Right ventricle myocardium superior (tissue), 1 donor: ENCODE results near the gene ZNF684. TPM values are rescaled to one million over a fixed set of nuclear protein-coding genes. Genes with fewer than 3 reads are reported as not detected.
"Not testable (repeated sequence)": the region's sequence is repeated elsewhere in the genome, so short reads cannot be mapped to it uniquely, and the experiment has no call there.

ENCODE experiments used
- ATAC-seq: fragments of 200-7000 bp; cut with Tn5 transposase; one replicate; pipeline ENCODE4 v1.9.1; 2020; ENCODE audit warnings: mild to moderate bottlenecking; ENCODE audit not compliant: poor library complexity
- DNase-seq: peaks from one replicate; pipeline ENCODE4 v3.0.0-alpha.2; 2020
- intact Hi-C: fragments of 100-400 bp; cut with DNase I; formaldehyde crosslinking; loops from one replicate; pipeline ENCODE4 v1.11.2; 2022
- total RNA-seq: library from RNA; stranded (reverse); fragmentation: NEBNext Ultra II Directional; extraction: Animal tissue kit (Norgen Biotek cat#: 25700); gene quantifications from one replicate; pipeline ENCODE4 v1.2.1, GENCODE V29; 2021
- donor health status: DM: no; HTN: yes; CAD: no; lungs with severe emphysema.

Gene ZNF684
- total RNA-seq, 1 donor from 2014 or later: 8.3 TPM

- DNase-seq (no peak), ATAC-seq (no peak)
- intact Hi-C loops: no loop called here
These were observed 31.8 kb downstream of the ZNF684 start for GRCh38 chr1:40563266-40563665.

- DNase-seq: no peak
- no peak for ATAC-seq
- intact Hi-C loops: no loop called here
These were observed 33.1 kb downstream of the ZNF684 start for GRCh38 chr1:40564506-40564905.

GRCh38 chr1:40564913-40565312 is 33.5 kb downstream of the ZNF684 start:
- ATAC-seq: no peak
- no peak for DNase-seq
- intact Hi-C loops: no loop called here

GRCh38 chr1:40567825-40568224 is 36.4 kb downstream of the ZNF684 start:
- ATAC-seq (no peak), DNase-seq (no peak)
- intact Hi-C loops: no loop called here

GRCh38 chr1:40574805-40575204 is 43.4 kb downstream of the ZNF684 start:
- ATAC-seq, intact Hi-C loops, DNase-seq: not testable (repeated sequence)

DNA sequence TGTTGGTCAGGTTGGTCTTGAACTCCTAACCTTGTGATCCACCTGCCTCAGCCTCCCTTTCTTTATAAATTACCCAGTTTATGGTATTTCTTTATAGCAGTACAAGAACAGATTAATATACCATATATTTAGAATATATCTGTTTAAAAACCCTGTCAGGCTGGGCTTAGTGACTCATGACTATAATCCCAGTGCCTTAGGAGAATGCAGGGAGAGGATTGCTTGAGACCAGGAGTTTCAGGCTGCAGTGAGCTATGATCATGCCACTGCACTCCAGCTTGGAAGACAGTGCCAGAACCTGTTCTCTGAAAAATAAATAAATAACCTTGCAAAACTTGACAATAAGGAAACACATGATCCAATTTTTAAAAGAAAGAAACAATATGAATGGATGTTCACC is 43.9 kb downstream of the ZNF684 start:
- ATAC-seq (no peak), DNase-seq (no peak)
- intact Hi-C loops: no loop called here

- intact Hi-C loops: no loop called here
- ATAC-seq (no peak), DNase-seq (no peak)
These were observed 50.7 kb downstream of the ZNF684 start for GRCh38 chr1:40582116-40582515.

GRCh38 chr1:40583980-40584379 is 52.5 kb downstream of the ZNF684 start:
- DNase-seq (no peak), ATAC-seq (no peak)
- intact Hi-C loops: no loop called here

- intact Hi-C loops: no loop called here
- DNase-seq (no peak), ATAC-seq (no peak)
These were observed 57.1 kb downstream of the ZNF684 start for GRCh38 chr1:40588586-40588985.

GRCh38 chr1:40592107-40592803 is 60.8 kb downstream of the ZNF684 start:
- peak; percentile 74 for ATAC-seq
- intact Hi-C loops: no loop called here
- DNase-seq: no peak

- no peak for DNase-seq
- intact Hi-C loops: no loop called here
- no peak for ATAC-seq
These were observed 62.2 kb downstream of the ZNF684 start for GRCh38 chr1:40593449-40594186.

DNA sequence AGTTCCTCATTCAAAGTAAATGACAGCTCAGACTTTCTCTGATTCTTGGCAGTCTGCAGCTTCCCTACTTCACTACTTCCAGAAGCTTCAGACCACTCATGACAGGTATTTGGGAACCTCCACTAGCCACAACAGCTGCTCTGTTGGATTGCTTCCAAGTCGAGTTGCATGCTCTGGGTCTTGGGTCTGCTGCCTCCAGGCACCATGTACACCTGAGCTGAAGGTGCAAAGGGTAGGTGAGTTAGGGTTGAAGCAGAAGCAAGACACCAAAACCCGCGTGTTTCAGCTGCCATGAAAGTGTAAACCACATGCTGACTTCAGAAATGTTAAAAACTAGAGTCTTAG is 62.7 kb downstream of the ZNF684 start:
- ATAC-seq (no peak), DNase-seq (no peak)
- intact Hi-C loops: no loop called here

GRCh38 chr1:40595623-40596022 is 64.2 kb downstream of the ZNF684 start:
- intact Hi-C loops: no loop called here
- ATAC-seq (no peak), DNase-seq (no peak)

Other genes with a start within 250 kb of the ZNF684 start
- gene COL9A2, start 214.4 kb upstream of the ZNF684 start, total RNA-seq: 0.24 TPM
- gene SMAP2, start 157.9 kb upstream of the ZNF684 start, total RNA-seq: 13.4 TPM
- 1.3 TPM for gene ZFP69B, start 81.2 kb upstream of the ZNF684 start, total RNA-seq
- gene ZFP69, start 54.3 kb upstream of the ZNF684 start, total RNA-seq: 1.3 TPM
- 3.1 TPM for gene EXO5, start 22.9 kb upstream of the ZNF684 start, total RNA-seq
- 0.81 TPM for gene RIMS3, start 134.0 kb downstream of the ZNF684 start, total RNA-seq
- gene NFYC, start 160.1 kb downstream of the ZNF684 start, total RNA-seq: 65.9 TPM